Measurements from ENCODE around the gene BDNF. TPM values are rescaled to one million over a fixed set of nuclear protein-coding genes. Genes with fewer than 3 reads are reported as not detected.

Gene BDNF
- polyA plus RNA-seq, 1 experiment: 85.6 TPM

- no peaks in the 10 kb centered on the region for H3K9me3 ChIP-seq (ENCODE audit: control insufficient read depth, insufficient read depth, low read length)
- peak; percentile 18; the same call in 1 of the 2 replicates for TF ChIP-seq CTCF (IDR thresholded peaks at IDR 0.05; ENCODE audit: low read depth, low read length)
- no peaks in the 10 kb centered on the region for H3K27me3 ChIP-seq (ENCODE audit: control insufficient read depth, insufficient read depth, low read length)
- POLR2A ChIA-PET: interaction anchor here (1.8 kb wide), 1 partner anchor 21 kb away, joined by 4 read pairs; no protein-coding TSS in a partner anchor
- DNase-seq (ENCODE audit: low read depth, low spot score): no peak
- no peak overlapping the region for H3K4me3 ChIP-seq (ENCODE audit: low read depth, low read length)
- H3K27ac ChIP-seq (ENCODE audit: low read depth, low read length): no peak overlapping the region
- CTCF ChIA-PET: interaction anchor here (1.3 kb wide), 1 partner anchor 25 kb away, joined by 3 read pairs; no protein-coding TSS in a partner anchor
Measured at GRCh38 chr11:27723687-27724086, 23.4 kb upstream of the BDNF start.

- ChIA-PET POLR2A (interaction anchor here (0.6 to 1.8 kb wide), 5 partner anchors 20 to 301 kb away, joined by 3 to 6 read pairs (median 4); no protein-coding TSS in a partner anchor), CTCF (no interaction called here)
Measured at GRCh38 chr11:27722953-27723344, 22.7 kb upstream of the BDNF start.

GRCh38 chr11:27722117-27722952 is 22.1 kb upstream of the BDNF start:
- POLR2A ChIA-PET: interaction anchor here (0.6 to 1.8 kb wide), 5 partner anchors 19 to 302 kb away, joined by 3 to 6 read pairs (median 4); no protein-coding TSS in a partner anchor
- no peaks in the 10 kb centered on the region for H3K27me3 ChIP-seq (ENCODE audit: control insufficient read depth, insufficient read depth, low read length)
- no peaks in the 10 kb centered on the region for H3K9me3 ChIP-seq (ENCODE audit: control insufficient read depth, insufficient read depth, low read length)
- DNase-seq (ENCODE audit: low read depth, low spot score): no peak
- no peak for TF ChIP-seq CTCF (IDR thresholded peaks at IDR 0.05; ENCODE audit: low read depth, low read length)
- CTCF ChIA-PET: no interaction called here
- peak overlapping the region; percentile 39 for H3K27ac ChIP-seq (ENCODE audit: low read depth, low read length)
- H3K4me3 ChIP-seq (ENCODE audit: low read depth, low read length): peak overlapping the region; percentile 71

More at GRCh38 chr11:27722953-27723344, 22.7 kb upstream of the BDNF start:
- DNase-seq (ENCODE audit: low read depth, low spot score): no peak
- TF ChIP-seq CTCF (IDR thresholded peaks at IDR 0.05; ENCODE audit: low read depth, low read length): no peak
- no peaks in the 10 kb centered on the region for H3K27me3 ChIP-seq (ENCODE audit: control insufficient read depth, insufficient read depth, low read length)
- H3K4me3 ChIP-seq (ENCODE audit: low read depth, low read length): peak overlapping the region; percentile 71
- H3K9me3 ChIP-seq (ENCODE audit: control insufficient read depth, insufficient read depth, low read length): no peaks in the 10 kb centered on the region
- peak overlapping the region; percentile 39 for H3K27ac ChIP-seq (ENCODE audit: low read depth, low read length)

GRCh38 chr11:27721264-27722116 is 21.2 kb upstream of the BDNF start:
- CTCF ChIA-PET: no interaction called here
- POLR2A ChIA-PET: interaction anchor here (0.6 to 2.7 kb wide), 5 partner anchors 18 to 270 kb away, joined by 3 to 13 read pairs (median 4); no protein-coding TSS in a partner anchor
- H3K9me3 ChIP-seq (ENCODE audit: control insufficient read depth, insufficient read depth, low read length): no peaks in the 10 kb centered on the region
- no peak for TF ChIP-seq CTCF (IDR thresholded peaks at IDR 0.05; ENCODE audit: low read depth, low read length)
- no peak overlapping the region for H3K27ac ChIP-seq (ENCODE audit: low read depth, low read length)
- H3K4me3 ChIP-seq (ENCODE audit: low read depth, low read length): peak overlapping the region; percentile 71
- H3K27me3 ChIP-seq (ENCODE audit: control insufficient read depth, insufficient read depth, low read length): no peaks in the 10 kb centered on the region
- no peak for DNase-seq (ENCODE audit: low read depth, low spot score)

Measured in AG04450 (cell line).